Liver (tissue), 9 donors: Measurements from ENCODE around the gene ATP6V1G1. TPM values are rescaled to one million over a fixed set of nuclear protein-coding genes. Genes with fewer than 3 reads are reported as not detected.

ENCODE experiments used
- DNase-seq: peaks from one replicate; pipeline ENCODE4 v3.0.0-alpha.2; 2017; ENCODE audit warnings: low spot score
- H3K27ac ChIP-seq, 2 donors: one replicate each; pipeline ENCODE4 v1.7.0; 2013; ENCODE audit warnings: inconsistent platforms in 2 of 2, low read length in 2 of 2, control low read depth in 1 of 2, low read depth in 1 of 2, mild to moderate bottlenecking in 1 of 2
- H3K27me3 ChIP-seq, 4 donors: one replicate each; pipeline versions ENCODE4 v1.6.1 to v1.7.0; 2013; ENCODE audit warnings: low read length in 3 of 4, inconsistent platforms in 1 of 4, mild to moderate bottlenecking in 1 of 4, moderate library complexity in 1 of 4; ENCODE audit not compliant: control insufficient read depth in 4 of 4, insufficient read depth in 4 of 4
- H3K36me3 ChIP-seq, 4 donors: one replicate each; pipeline versions ENCODE4 v1.6.1 to v1.7.0; 2013; ENCODE audit warnings: low read length in 3 of 4, mild to moderate bottlenecking in 3 of 4, low read depth in 1 of 4, moderate library complexity in 1 of 4; ENCODE audit not compliant: control insufficient read depth in 4 of 4, insufficient read depth in 3 of 4
- H3K4me1 ChIP-seq, 4 donors: one replicate each; pipeline versions ENCODE4 v1.6.1 to v1.7.0; 2013; ENCODE audit warnings: low read length in 3 of 4, mild to moderate bottlenecking in 3 of 4, moderate library complexity in 1 of 4; ENCODE audit not compliant: control insufficient read depth in 4 of 4, insufficient read depth in 4 of 4
- H3K4me3 ChIP-seq, 3 donors: one replicate each; pipeline versions ENCODE4 v1.6.1 to v1.7.0; 2013; ENCODE audit warnings: low read length in 3 of 3, control low read depth in 1 of 3, low read depth in 1 of 3, mild to moderate bottlenecking in 1 of 3
- H3K9ac ChIP-seq, 2 donors: one replicate each; pipeline ENCODE4 v1.7.0; 2013; ENCODE audit warnings: low read length in 2 of 2, mild to moderate bottlenecking in 2 of 2, moderate library complexity in 2 of 2, control low read depth in 1 of 2, low read depth in 1 of 2
- H3K9me3 ChIP-seq, 4 donors: one replicate each; pipeline versions ENCODE4 v1.6.1 to v1.7.0; 2013; ENCODE audit warnings: low read length in 3 of 4; ENCODE audit not compliant: control insufficient read depth in 4 of 4
- ATF3 ChIP-seq: IDR thresholded peaks from 2 replicates; pipeline ENCODE4 v1.6.1; 2016; ENCODE audit warnings: antibody characterized with exemption
- CTCF ChIP-seq: fragments of 150-350 bp; IDR thresholded peaks from 2 replicates; pipeline ENCODE4 v1.5.1; 2017; ENCODE audit warnings: improper control_type of control experiment, low read depth, low read length; ENCODE audit not compliant: missing input control
- EGR1 ChIP-seq, 2 donors: IDR thresholded peaks; 2 replicates each; pipeline ENCODE4 v1.6.1; 2016 to 2018; ENCODE audit warnings: antibody characterized with exemption in 2 of 2, low read depth in 2 of 2
- FOXA1 ChIP-seq: IDR thresholded peaks from 2 replicates; pipeline ENCODE4 v1.6.1; 2016; ENCODE audit warnings: antibody characterized with exemption
- FOXA2 ChIP-seq: IDR thresholded peaks from 2 replicates; pipeline ENCODE4 v1.6.1; 2016; ENCODE audit warnings: antibody characterized with exemption
- GABPA ChIP-seq, 2 donors: IDR thresholded peaks in 1 of 2; conservative IDR thresholded peaks in 1 of 2; 2 replicates each; pipeline ENCODE4 v1.6.1; 2016; ENCODE audit warnings: antibody characterized with exemption in 2 of 2, mild to moderate bottlenecking in 1 of 2, moderate library complexity in 1 of 2
- HNF4A ChIP-seq, 2 donors: conservative IDR thresholded peaks; 2 replicates each; pipeline ENCODE4 v1.6.1; 2016; ENCODE audit warnings: antibody characterized with exemption in 2 of 2, mild to moderate bottlenecking in 2 of 2
- HNF4G ChIP-seq: IDR thresholded peaks from 2 replicates; pipeline ENCODE4 v1.6.1; 2016; ENCODE audit warnings: antibody characterized with exemption
- JUND ChIP-seq, 2 donors: IDR thresholded peaks; 2 replicates each; pipeline ENCODE4 v1.6.1; 2016; ENCODE audit warnings: antibody characterized with exemption in 2 of 2
- MAX ChIP-seq: IDR thresholded peaks from 2 replicates; pipeline ENCODE4 v1.6.1; 2016; ENCODE audit warnings: antibody characterized with exemption
- NR2F2 ChIP-seq: IDR thresholded peaks from 2 replicates; pipeline ENCODE4 v1.6.1; 2016; ENCODE audit warnings: antibody characterized with exemption
- RAD21 ChIP-seq, 2 donors: IDR thresholded peaks; 2 replicates each; pipeline ENCODE4 v1.6.1; 2016; ENCODE audit warnings: antibody characterized with exemption in 2 of 2, mild to moderate bottlenecking in 2 of 2
- REST ChIP-seq: IDR thresholded peaks from 2 replicates; pipeline ENCODE4 v1.6.1; 2016; ENCODE audit warnings: antibody characterized with exemption, mild to moderate bottlenecking
- RXRA ChIP-seq, 2 donors: IDR thresholded peaks; 2 replicates each; pipeline ENCODE4 v1.6.1; 2017 to 2018; ENCODE audit warnings: antibody characterized with exemption in 2 of 2, mild to moderate bottlenecking in 1 of 2
- TAF1 ChIP-seq: conservative IDR thresholded peaks from 2 replicates; pipeline ENCODE4 v1.6.1; 2016; ENCODE audit warnings: antibody characterized with exemption, mild to moderate bottlenecking
- YY1 ChIP-seq: IDR thresholded peaks from 2 replicates; pipeline ENCODE4 v1.6.1; 2016; ENCODE audit warnings: antibody characterized with exemption, mild to moderate bottlenecking
- ZBTB33 ChIP-seq: IDR thresholded peaks from 2 replicates; pipeline ENCODE4 v1.6.1; 2016; ENCODE audit warnings: antibody characterized with exemption
- WGBS: extraction: QIAGEN DNeasy Blood & Tissue Kit; methylation state at CpG from one replicate; pipeline ENCODE4 v1.1.7; 2013; 5-methylcytosine and 5-hydroxymethylcytosine counted together
- polyA plus RNA-seq, 2 donors: library from polyadenylated mRNA; stranded (reverse) in 1 of 2; unstranded in 1 of 2; fragments of 200-250 nt in 1 of 2; fragments of >200 nt in 1 of 2; fragmentation: Nextera tagmentation in 1 of 2; extraction: Ambion mirVana in 1 of 2; gene quantifications; one replicate each; pipeline versions ENCODE4 v1.2.1 to v1.2.3, GENCODE V29; 2013 to 2015
- total RNA-seq, 2 donors: library from RNA; depleted of rRNA; stranded (reverse); fragments of >200 nt; gene quantifications; one replicate each; pipeline ENCODE4 v1.2.3, GENCODE V29; 2014
- donor health status: healthy.
- donor health status: healthy.
- donor health status: healthy.
- donor health status: healthy.
- donor health status: healthy.

Gene ATP6V1G1
- total and polyA plus RNA-seq, 4 donors = 41.4 to 152 (median 75.7) TPM

GRCh38 chr9:114565204-114565603, 22.4 kb upstream of the ATP6V1G1 start:
- 84% methylated on average over 3 of the region's 3 CpGs for WGBS
- no peak overlapping the region for H3K9ac ChIP-seq
- no peak overlapping the region for H3K4me3 ChIP-seq
- no peak overlapping the region for H3K27ac ChIP-seq
- no peaks in the 10 kb centered on the region for H3K27me3 ChIP-seq
- no peaks in the 10 kb centered on the region for H3K4me1 ChIP-seq
- no peaks in the 10 kb centered on the region for H3K9me3 ChIP-seq
- TF ChIP-seq JUND (IDR thresholded peaks at IDR 0.05) (no peak), FOXA1 (no peak), ZBTB33 (no peak), EGR1 (IDR thresholded peaks at IDR 0.05; ENCODE audit: low read depth in 2 of 2) (no peak), MAX (no peak), GABPA (IDR thresholded peaks at IDR 0.05 in 1 of 2, conservative IDR thresholded peaks at IDR 0.05 in 1 of 2) (no peak), TAF1 (no peak)
- H3K36me3 ChIP-seq = no peaks in the 10 kb centered on the region
- DNase-seq = no peak

- no peak for TF ChIP-seq YY1
- no peak for TF ChIP-seq HNF4G
- no peak for TF ChIP-seq FOXA2
- TF ChIP-seq TAF1 = no peak
- no peak for TF ChIP-seq MAX
- TF ChIP-seq ATF3 = no peak
- TF ChIP-seq GABPA (IDR thresholded peaks at IDR 0.05 in 1 of 2, conservative IDR thresholded peaks at IDR 0.05 in 1 of 2) = no peak
- no peak for TF ChIP-seq ZBTB33
- no peak for TF ChIP-seq FOXA1
- no peak for TF ChIP-seq RAD21 (IDR thresholded peaks at IDR 0.05)
- TF ChIP-seq RXRA (IDR thresholded peaks at IDR 0.05) = no peak
- TF ChIP-seq REST = no peak
- TF ChIP-seq JUND (IDR thresholded peaks at IDR 0.05) = no peak
- TF ChIP-seq CTCF = no peak
- no peak for TF ChIP-seq NR2F2
- no peak for TF ChIP-seq EGR1 (IDR thresholded peaks at IDR 0.05; ENCODE audit: low read depth in 2 of 2)
- no peak for TF ChIP-seq HNF4A (conservative IDR thresholded peaks at IDR 0.05)
- Histone ChIP-seq H3K27ac (no peak overlapping the region), H3K4me3 (no peak overlapping the region), H3K9ac (no peak overlapping the region), H3K27me3 (no peaks in the 10 kb centered on the region), H3K36me3 (no peaks in the 10 kb centered on the region), H3K9me3 (no peaks in the 10 kb centered on the region), H3K4me1 (peaks cover 0 to 2% (median 0%) of the 10 kb centered on the region in 4 donors)
- 87% methylated on average over 7 of the region's 7 CpGs for WGBS
- DNase-seq = no peak
These were observed 16.8 kb upstream of the ATP6V1G1 start for GRCh38 chr9:114570742-114571141.
